HepG2 (cell line): Measurements from ENCODE around the gene TACC3. TPM values are rescaled to one million over a fixed set of nuclear protein-coding genes. Genes with fewer than 3 reads are reported as not detected.
A peak's percentile ranks its signal among the peaks of the same experiment; 100 is the strongest.

Source experiments
- ATF6 ChIP-seq: sonication (generic); formaldehyde crosslinking; conservative IDR thresholded peaks from 2 replicates; pipeline ENCODE4 v1.4.0; 2020; ENCODE audit warnings: missing genetic modification reagents
- CBX1 ChIP-seq: IDR thresholded peaks from one replicate; pipeline ENCODE4 v1.6.1; 2016; ENCODE audit warnings: antibody characterized with exemption, low read depth
- CENPT ChIP-seq: sonication (generic); formaldehyde crosslinking; IDR thresholded peaks from 2 replicates; pipeline ENCODE4 v1.8.0; 2022; ENCODE audit warnings: low read depth, mild to moderate bottlenecking, moderate library complexity, missing genetic modification reagents
- DZIP1 ChIP-seq: sonication (generic); formaldehyde crosslinking; IDR thresholded peaks from 2 replicates; pipeline ENCODE4 v1.5.0; 2020; ENCODE audit warnings: mild to moderate bottlenecking, missing genetic modification reagents
- FOXA3 ChIP-seq: IDR thresholded peaks from 2 replicates; pipeline ENCODE4 v1.6.1; 2016; ENCODE audit warnings: missing genetic modification reagents, missing compliant biosample characterization
- FOXC1 ChIP-seq: sonication (generic); formaldehyde crosslinking; IDR thresholded peaks from 2 replicates; pipeline ENCODE4 v1.8.0; 2022; ENCODE audit warnings: mild to moderate bottlenecking, missing genetic modification reagents, borderline replicate concordance
- JARID2 ChIP-seq: sonication (generic); formaldehyde crosslinking; IDR thresholded peaks from 2 replicates; pipeline ENCODE4 v1.8.1; 2023; ENCODE audit warnings: missing genetic modification reagents, inconsistent platforms; ENCODE audit not compliant: insufficient replicate concordance
- JDP2 ChIP-seq: sonication (generic); formaldehyde crosslinking; IDR thresholded peaks from 2 replicates; pipeline ENCODE4 v1.8.1; 2022; ENCODE audit warnings: missing genetic modification reagents, borderline replicate concordance
- JUN ChIP-seq: sonication (generic); formaldehyde crosslinking; IDR thresholded peaks from 2 replicates; pipeline ENCODE4 v1.4.0; 2020; ENCODE audit warnings: mild to moderate bottlenecking, missing genetic modification reagents
- SNAI1 ChIP-seq: sonication (generic); formaldehyde crosslinking; IDR thresholded peaks from 2 replicates; pipeline ENCODE4 v1.5.0; 2020; ENCODE audit warnings: mild to moderate bottlenecking, missing genetic modification reagents, borderline replicate concordance
- SP4 ChIP-seq: sonication (generic); formaldehyde crosslinking; IDR thresholded peaks from 2 replicates; pipeline ENCODE4 v1.8.1; 2023; ENCODE audit warnings: mild to moderate bottlenecking, missing genetic modification reagents
- SSRP1 ChIP-seq: IDR thresholded peaks from 2 replicates; pipeline ENCODE4 v1.6.1; 2016; ENCODE audit warnings: control low read depth
- ZBTB4 ChIP-seq: sonication (generic); formaldehyde crosslinking; IDR thresholded peaks from 2 replicates; pipeline ENCODE4 v1.4.0; 2020; ENCODE audit warnings: missing genetic modification reagents, mild to moderate bottlenecking, borderline replicate concordance
- ZBTB7A ChIP-seq: sonication (generic); formaldehyde crosslinking; IDR thresholded peaks from 2 replicates; pipeline ENCODE4 v1.8.0; 2022; ENCODE audit warnings: mild to moderate bottlenecking, missing genetic modification reagents
- ZBTB7B ChIP-seq: sonication (generic); formaldehyde crosslinking; IDR thresholded peaks from 2 replicates; pipeline ENCODE4 v1.4.0; 2020; ENCODE audit warnings: missing genetic modification reagents
- ZFYVE20 ChIP-seq: sonication (generic); formaldehyde crosslinking; IDR thresholded peaks from 2 replicates; pipeline ENCODE4 v1.8.0; 2023; ENCODE audit warnings: low read depth, mild to moderate bottlenecking, moderate library complexity, missing genetic modification reagents, borderline replicate concordance
- ZNF101 ChIP-seq: sonication (generic); formaldehyde crosslinking; IDR thresholded peaks from 2 replicates; pipeline ENCODE4 v1.4.0; 2020; ENCODE audit warnings: mild to moderate bottlenecking, low read depth, missing genetic modification reagents, borderline replicate concordance
- ZNF546 ChIP-seq: sonication (generic); formaldehyde crosslinking; conservative IDR thresholded peaks from 2 replicates; pipeline ENCODE4 v1.8.1; 2023; ENCODE audit warnings: mild to moderate bottlenecking, missing genetic modification reagents
- ZNF580 ChIP-seq: IDR thresholded peaks from 2 replicates; pipeline ENCODE4 v1.6.1; 2016; ENCODE audit warnings: low read depth, borderline replicate concordance
- ZNF766 ChIP-seq: sonication (generic); formaldehyde crosslinking; IDR thresholded peaks from 2 replicates; pipeline ENCODE4 v1.5.0; 2020; ENCODE audit warnings: missing genetic modification reagents, borderline replicate concordance
- ZNF780A ChIP-seq: sonication (generic); formaldehyde crosslinking; IDR thresholded peaks from 2 replicates; pipeline ENCODE4 v1.8.0; 2022; ENCODE audit warnings: mild to moderate bottlenecking, missing genetic modification reagents, moderate library complexity
- ZSCAN22 ChIP-seq: sonication (generic); formaldehyde crosslinking; IDR thresholded peaks from 2 replicates; pipeline ENCODE4 v1.4.0; 2020; ENCODE audit warnings: mild to moderate bottlenecking, missing genetic modification reagents
- polyA plus RNA-seq, 8 experiments: library from polyadenylated mRNA; depleted of rRNA in 3 of 8; stranded (reverse) in 7 of 8; unstranded in 1 of 8; fragments of >200 nt; fragmentation: Illumina TruSeq in 4 of 8; extraction: Trizol in 4 of 8; gene quantifications; 2 replicates each; pipeline versions ENCODE4 v1.2.1 to v1.2.3, GENCODE V29; 2011 to 2016; ENCODE audit warnings: low read depth in 4 of 8, missing spikeins in 1 of 8, mixed read lengths in 1 of 8; ENCODE audit not compliant: insufficient read depth in 1 of 8
- total RNA-seq, 5 experiments: library from RNA; depleted of rRNA; stranded (reverse); fragments of >200 nt; fragmentation: Illumina TruSeq; extraction: Trizol; gene quantifications; 2 replicates each; pipeline ENCODE4 v1.2.3, GENCODE V29; 2016; ENCODE audit warnings: low read depth in 1 of 5

The TACC3 gene
- total and polyA plus RNA-seq, 2 of the 13 experiments (the other 11 are each of a cell fraction or from before 2014, with no cell fraction given), result 20.3 to 21.2 TPM

GRCh38 chr4:1777822-1778641, 56.7 kb downstream of the TACC3 start (continued):
- peak; percentile 86 for TF ChIP-seq ZBTB7B
- no peak for TF ChIP-seq CENPT (CRISPR knock-in tag)
- TF ChIP-seq ZSCAN22 (CRISPR knock-in tag), result no peak
- TF ChIP-seq ZNF101 (CRISPR knock-in tag), result no peak
- TF ChIP-seq SP4 (CRISPR knock-in tag), result 0 out of 2 replicates have a peak, but pooled peaks have one; percentile 51
- TF ChIP-seq JARID2 (CRISPR knock-in tag), result no peak
- TF ChIP-seq ZNF580, result no peak
- no peak for TF ChIP-seq DZIP1 (CRISPR knock-in tag)
- TF ChIP-seq ZBTB7A, result peak; percentile 74
- TF ChIP-seq CBX1, result no peak
- TF ChIP-seq ZFYVE20 (CRISPR knock-in tag), result no peak
- peak; percentile 41; the same call in 1 of the 2 replicates for TF ChIP-seq FOXC1
- no peak for TF ChIP-seq JDP2 (CRISPR knock-in tag)
- no peak for TF ChIP-seq ZNF780A (CRISPR knock-in tag)
- no peak for TF ChIP-seq ATF6
- no peak for TF ChIP-seq ZNF766 (CRISPR knock-in tag)
- no peak for TF ChIP-seq SSRP1 (CRISPR knock-in tag)
- no peak for TF ChIP-seq FOXA3
- TF ChIP-seq JUN (CRISPR knock-in tag), result no peak
- no peak for TF ChIP-seq SNAI1 (CRISPR knock-in tag)
- TF ChIP-seq ZNF546, result no peak; the same call in 1 of the 2 replicates
- TF ChIP-seq ZBTB4 (CRISPR knock-in tag), result no peak
